NT2/D1 (cell line): ENCODE data around the gene PIGU.

ENCODE experiments used
- SUZ12 ChIP-seq: IDR thresholded peaks from 2 replicates; pipeline ENCODE4 v1.6.1; 2011; ENCODE audit not compliant: insufficient read length, insufficient read depth; ENCODE audit errors: extremely low read depth
- YY1 ChIP-seq: IDR thresholded peaks from 2 replicates; pipeline ENCODE4 v1.6.1; 2011; ENCODE audit not compliant: insufficient read length, insufficient read depth
- ZNF274 ChIP-seq: IDR thresholded peaks from 2 replicates; pipeline ENCODE4 v1.6.1; 2011; ENCODE audit warnings: mild to moderate bottlenecking, low read depth, low read length

DNA sequence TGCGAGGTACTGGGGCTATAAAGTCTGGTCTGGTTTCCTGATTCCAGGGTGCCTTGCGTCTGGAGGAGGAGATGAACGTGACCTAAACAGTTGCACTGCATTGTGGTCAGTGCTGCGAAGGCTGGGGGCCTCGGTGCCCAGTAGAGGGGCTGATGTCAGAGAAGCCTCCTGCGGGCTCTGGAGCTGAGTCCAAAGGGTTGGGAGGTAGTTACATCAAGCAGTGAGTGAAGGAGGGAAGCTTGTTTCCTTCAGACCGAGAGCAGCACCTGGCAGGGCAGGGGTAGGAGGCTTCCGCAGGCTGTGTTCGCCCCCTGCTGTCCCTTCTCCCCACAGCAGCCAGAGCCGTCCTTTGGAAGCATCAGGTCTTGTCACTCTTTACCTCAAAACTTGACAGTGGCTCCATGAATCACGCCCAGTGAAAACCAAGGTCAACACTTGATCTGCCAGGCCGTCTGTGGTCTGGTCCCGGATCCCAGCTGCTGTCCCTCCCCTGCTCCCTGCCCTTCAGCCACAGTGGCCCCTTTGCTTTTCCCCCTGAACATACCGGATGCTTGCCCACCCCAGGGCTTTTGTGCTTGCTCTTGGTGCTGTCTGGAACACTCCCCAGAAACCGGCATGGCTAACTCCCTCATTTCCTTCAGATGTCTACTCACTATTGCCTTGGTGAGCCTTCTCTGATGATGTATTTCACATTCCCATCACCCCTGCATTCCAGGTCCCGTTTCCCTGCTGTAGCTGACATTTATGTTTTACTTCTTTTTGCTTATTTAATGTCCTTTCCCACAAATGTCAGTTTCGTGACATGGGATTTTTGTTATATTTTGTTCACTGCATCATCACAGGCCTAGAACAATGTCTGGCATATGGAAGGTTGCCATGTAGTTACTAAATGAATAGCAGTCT is 153.7 kb downstream of the PIGU start:
- TF ChIP-seq SUZ12 (no peak), YY1 (no peak), ZNF274 (no peak)
